Neural cell (in vitro differentiated cells): ENCODE data around the gene GRM4. TPM values are rescaled to one million over a fixed set of nuclear protein-coding genes. Genes with fewer than 3 reads are reported as not detected.

ENCODE experiments used
- H2AFZ ChIP-seq: fragments of 200-600, 300-800 bp; sonication (generic), shearing (Covaris generic); 2 replicates; pipeline ENCODE4 v1.6.0; 2014; ENCODE audit warnings: low read depth, mild to moderate bottlenecking, antibody characterized with exemption, low read length, moderate library complexity
- H3F3A ChIP-seq: fragments of 200-600 bp; shearing (Covaris generic); 2 replicates; pipeline ENCODE4 v1.6.1; 2016; ENCODE audit warnings: mild to moderate bottlenecking, moderate library complexity, mixed read lengths, antibody characterized with exemption, low read length; ENCODE audit not compliant: insufficient read depth, poor library complexity, severe bottlenecking
- H3K27ac ChIP-seq: fragments of 200-600, 300-800 bp; sonication (generic), shearing (Covaris generic); 2 replicates; pipeline ENCODE4 v1.5.1; 2014; ENCODE audit warnings: mild to moderate bottlenecking, low read length, moderate library complexity
- H3K27me3 ChIP-seq: fragments of 300-800, 200-600 bp; sonication (generic), shearing (Covaris generic); 2 replicates; pipeline ENCODE4 v1.6.0; 2014; ENCODE audit warnings: mild to moderate bottlenecking, low read depth, low read length, moderate library complexity; ENCODE audit not compliant: insufficient read depth
- H3K36me3 ChIP-seq: fragments of 300-800, 200-600 bp; sonication (generic), shearing (Covaris generic); 2 replicates; pipeline ENCODE4 v1.5.1; 2014; ENCODE audit warnings: mild to moderate bottlenecking, antibody characterized with exemption, low read length, moderate library complexity; ENCODE audit not compliant: insufficient read depth
- H3K4me2 ChIP-seq: fragments of 300-800, 200-600 bp; sonication (generic), shearing (Covaris generic); 2 replicates; pipeline ENCODE4 v1.6.0; 2014; ENCODE audit warnings: mild to moderate bottlenecking, low read length
- H3K4me3 ChIP-seq: fragments of 300-800, 200-600 bp; sonication (generic), shearing (Covaris generic); 2 replicates; pipeline ENCODE4 v1.5.1; 2014; ENCODE audit warnings: mild to moderate bottlenecking, low read length, moderate library complexity
- H3K79me2 ChIP-seq: fragments of 200-600 bp; shearing (Covaris generic); replicated peaks from 2 replicates; pipeline ENCODE4 v1.6.0; 2014; ENCODE audit warnings: mild to moderate bottlenecking, low read length, moderate library complexity; ENCODE audit not compliant: insufficient read depth
- H3K9ac ChIP-seq: fragments of 300-800, 200-600 bp; sonication (generic), shearing (Covaris generic); 2 replicates; pipeline ENCODE4 v1.6.1; 2016; ENCODE audit warnings: mild to moderate bottlenecking, low read length, mixed read lengths
- H3K9me2 ChIP-seq: fragments of 200-600 bp; shearing (Covaris generic); 2 replicates; pipeline ENCODE4 v1.6.1; 2016; ENCODE audit warnings: mild to moderate bottlenecking, low read length, mixed read lengths; ENCODE audit not compliant: insufficient read depth
- H3K9me3 ChIP-seq: fragments of 200-600, 300-800 bp; sonication (generic), shearing (Covaris generic); 2 replicates; pipeline ENCODE4 v1.6.1; 2016; ENCODE audit warnings: mild to moderate bottlenecking, mixed run types, low read length, moderate library complexity, mixed read lengths
- H4K20me1 ChIP-seq: fragments of 200-600 bp; shearing (Covaris generic); 2 replicates; pipeline ENCODE4 v1.6.1; 2016; ENCODE audit warnings: mild to moderate bottlenecking, mixed run types; ENCODE audit not compliant: insufficient read depth
- EP300 ChIP-seq: fragments of 450-650 bp; conservative IDR thresholded peaks from 2 replicates; pipeline ENCODE4 v1.6.1; 2014; ENCODE audit warnings: antibody characterized with exemption, mild to moderate bottlenecking, moderate library complexity; ENCODE audit not compliant: poor library complexity, severe bottlenecking
- EZH2 ChIP-seq: fragments of 200-600, 300-800 bp; shearing (Covaris generic), sonication (generic); IDR thresholded peaks from 2 replicates; pipeline ENCODE4 v1.6.1; 2014; ENCODE audit warnings: antibody characterized with exemption, low read length, borderline replicate concordance, mild to moderate bottlenecking; ENCODE audit not compliant: insufficient read depth, poor library complexity, severe bottlenecking
- MXI1 ChIP-seq: fragments of 450-650 bp; conservative IDR thresholded peaks from 2 replicates; pipeline ENCODE4 v1.6.1; 2014; ENCODE audit warnings: antibody characterized with exemption, mild to moderate bottlenecking; ENCODE audit not compliant: poor library complexity, severe bottlenecking
- POLR2AphosphoS5 ChIP-seq: IDR thresholded peaks from 2 replicates; pipeline ENCODE4 v1.6.1; 2012
- RAD21 ChIP-seq: fragments of 450-650 bp; conservative IDR thresholded peaks from 2 replicates; pipeline ENCODE4 v1.6.1; 2014; ENCODE audit warnings: antibody characterized with exemption, mild to moderate bottlenecking, moderate library complexity
- SMC3 ChIP-seq: fragments of 450-650 bp; conservative IDR thresholded peaks from 2 replicates; pipeline ENCODE4 v1.6.1; 2014; ENCODE audit warnings: antibody characterized with exemption, mild to moderate bottlenecking, moderate library complexity; ENCODE audit not compliant: poor library complexity
- TAF1 ChIP-seq: IDR thresholded peaks from 2 replicates; pipeline ENCODE4 v1.6.1; 2012; ENCODE audit warnings: low read depth
- polyA plus RNA-seq: library from polyadenylated mRNA; depleted of rRNA; stranded (reverse); fragments of >200 nt; gene quantifications from 2 replicates; pipeline ENCODE4 v1.2.3, GENCODE V29; 2014
- TF ChIP-seq, protein P1 (sequence below): IDR thresholded peaks from 2 replicates; pipeline ENCODE4 v1.6.1; 2012; ENCODE audit warnings: borderline replicate concordance
- TF ChIP-seq, protein P2 (sequence below): fragments of 450-650 bp; IDR thresholded peaks from 2 replicates; pipeline ENCODE4 v1.5.1; 2014; ENCODE audit warnings: antibody characterized with exemption, mild to moderate bottlenecking, moderate library complexity; ENCODE audit not compliant: poor library complexity, severe bottlenecking

GRM4 gene
- polyA plus RNA-seq, 1 donor from 2014 or later = 2.1 TPM

DNA sequence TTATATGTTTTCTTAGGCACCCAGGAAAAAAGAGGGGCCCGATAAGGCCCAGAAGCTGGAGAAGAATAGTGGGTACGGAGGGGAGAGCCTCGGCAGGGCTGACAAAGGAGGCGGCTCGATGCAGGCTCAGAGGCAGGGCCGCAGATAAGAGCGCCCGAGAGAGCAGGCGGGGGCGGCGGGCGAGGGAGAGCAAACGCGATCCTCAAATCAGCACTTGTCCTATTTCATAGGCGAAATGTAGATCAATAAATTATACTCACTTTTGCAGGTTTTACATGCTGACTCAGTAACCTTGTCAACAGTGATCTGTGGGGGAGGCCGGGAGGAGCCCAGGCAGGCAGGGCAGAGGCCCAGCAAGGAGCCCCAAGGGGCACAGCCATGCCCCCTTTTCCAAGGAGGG, 42.6 kb downstream of the GRM4 start:
- Histone ChIP-seq H3K9me2 (no peaks in the 10 kb centered on the region), H3K79me2 (no peaks in the 10 kb centered on the region), H3K9ac (no peak overlapping the region), H3K4me2 (no peak overlapping the region), H3K9me3 (no peaks in the 10 kb centered on the region), H4K20me1 (no peaks in the 10 kb centered on the region), H3F3A (no peaks in the 10 kb centered on the region), H2AFZ (no peak overlapping the region), H3K27ac (no peak overlapping the region), H3K27me3 (no peaks in the 10 kb centered on the region), H3K4me3 (no peak overlapping the region), H3K36me3 (no peaks in the 10 kb centered on the region)
- TF ChIP-seq MXI1 (no peak), EP300 (no peak), EZH2 (no peak)
- TF ChIP-seq, protein P1, sequence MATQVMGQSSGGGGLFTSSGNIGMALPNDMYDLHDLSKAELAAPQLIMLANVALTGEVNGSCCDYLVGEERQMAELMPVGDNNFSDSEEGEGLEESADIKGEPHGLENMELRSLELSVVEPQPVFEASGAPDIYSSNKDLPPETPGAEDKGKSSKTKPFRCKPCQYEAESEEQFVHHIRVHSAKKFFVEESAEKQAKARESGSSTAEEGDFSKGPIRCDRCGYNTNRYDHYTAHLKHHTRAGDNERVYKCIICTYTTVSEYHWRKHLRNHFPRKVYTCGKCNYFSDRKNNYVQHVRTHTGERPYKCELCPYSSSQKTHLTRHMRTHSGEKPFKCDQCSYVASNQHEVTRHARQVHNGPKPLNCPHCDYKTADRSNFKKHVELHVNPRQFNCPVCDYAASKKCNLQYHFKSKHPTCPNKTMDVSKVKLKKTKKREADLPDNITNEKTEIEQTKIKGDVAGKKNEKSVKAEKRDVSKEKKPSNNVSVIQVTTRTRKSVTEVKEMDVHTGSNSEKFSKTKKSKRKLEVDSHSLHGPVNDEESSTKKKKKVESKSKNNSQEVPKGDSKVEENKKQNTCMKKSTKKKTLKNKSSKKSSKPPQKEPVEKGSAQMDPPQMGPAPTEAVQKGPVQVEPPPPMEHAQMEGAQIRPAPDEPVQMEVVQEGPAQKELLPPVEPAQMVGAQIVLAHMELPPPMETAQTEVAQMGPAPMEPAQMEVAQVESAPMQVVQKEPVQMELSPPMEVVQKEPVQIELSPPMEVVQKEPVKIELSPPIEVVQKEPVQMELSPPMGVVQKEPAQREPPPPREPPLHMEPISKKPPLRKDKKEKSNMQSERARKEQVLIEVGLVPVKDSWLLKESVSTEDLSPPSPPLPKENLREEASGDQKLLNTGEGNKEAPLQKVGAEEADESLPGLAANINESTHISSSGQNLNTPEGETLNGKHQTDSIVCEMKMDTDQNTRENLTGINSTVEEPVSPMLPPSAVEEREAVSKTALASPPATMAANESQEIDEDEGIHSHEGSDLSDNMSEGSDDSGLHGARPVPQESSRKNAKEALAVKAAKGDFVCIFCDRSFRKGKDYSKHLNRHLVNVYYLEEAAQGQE = no peak
- TF ChIP-seq, protein P2, sequence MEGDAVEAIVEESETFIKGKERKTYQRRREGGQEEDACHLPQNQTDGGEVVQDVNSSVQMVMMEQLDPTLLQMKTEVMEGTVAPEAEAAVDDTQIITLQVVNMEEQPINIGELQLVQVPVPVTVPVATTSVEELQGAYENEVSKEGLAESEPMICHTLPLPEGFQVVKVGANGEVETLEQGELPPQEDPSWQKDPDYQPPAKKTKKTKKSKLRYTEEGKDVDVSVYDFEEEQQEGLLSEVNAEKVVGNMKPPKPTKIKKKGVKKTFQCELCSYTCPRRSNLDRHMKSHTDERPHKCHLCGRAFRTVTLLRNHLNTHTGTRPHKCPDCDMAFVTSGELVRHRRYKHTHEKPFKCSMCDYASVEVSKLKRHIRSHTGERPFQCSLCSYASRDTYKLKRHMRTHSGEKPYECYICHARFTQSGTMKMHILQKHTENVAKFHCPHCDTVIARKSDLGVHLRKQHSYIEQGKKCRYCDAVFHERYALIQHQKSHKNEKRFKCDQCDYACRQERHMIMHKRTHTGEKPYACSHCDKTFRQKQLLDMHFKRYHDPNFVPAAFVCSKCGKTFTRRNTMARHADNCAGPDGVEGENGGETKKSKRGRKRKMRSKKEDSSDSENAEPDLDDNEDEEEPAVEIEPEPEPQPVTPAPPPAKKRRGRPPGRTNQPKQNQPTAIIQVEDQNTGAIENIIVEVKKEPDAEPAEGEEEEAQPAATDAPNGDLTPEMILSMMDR = no peak

DNA sequence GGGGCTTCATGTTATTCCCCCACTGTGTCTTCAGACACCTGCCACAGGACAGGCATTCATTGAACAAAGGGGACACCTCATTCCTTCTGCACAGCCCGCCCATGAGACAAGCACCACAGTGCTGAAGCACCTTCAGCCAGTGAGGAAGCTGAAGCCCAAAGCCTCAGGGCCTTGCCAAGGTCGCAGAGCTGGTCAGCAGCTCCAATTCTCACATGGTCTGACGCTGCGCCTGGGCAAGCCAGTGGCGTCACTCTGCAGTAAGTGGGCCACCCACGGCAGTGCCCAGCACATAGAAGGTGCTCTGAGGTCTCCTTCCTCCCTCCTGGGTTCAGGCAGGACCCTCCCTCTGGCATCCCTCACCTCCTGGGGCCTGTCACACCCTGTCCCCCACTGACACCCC, 43.2 kb downstream of the GRM4 start:
- H3K79me2 ChIP-seq = no peaks in the 10 kb centered on the region
- H4K20me1 ChIP-seq = no peaks in the 10 kb centered on the region
- no peak overlapping the region for H2AFZ ChIP-seq
- no peaks in the 10 kb centered on the region for H3K36me3 ChIP-seq
- H3K4me2 ChIP-seq = no peak overlapping the region
- H3K27me3 ChIP-seq = no peaks in the 10 kb centered on the region
- no peaks in the 10 kb centered on the region for H3K9me2 ChIP-seq
- no peaks in the 10 kb centered on the region for H3K9me3 ChIP-seq
- H3K9ac ChIP-seq = no peak overlapping the region
- no peak for TF ChIP-seq EP300
- H3K4me3 ChIP-seq = no peak overlapping the region
- H3F3A ChIP-seq = no peaks in the 10 kb centered on the region
- no peak overlapping the region for H3K27ac ChIP-seq

DNA sequence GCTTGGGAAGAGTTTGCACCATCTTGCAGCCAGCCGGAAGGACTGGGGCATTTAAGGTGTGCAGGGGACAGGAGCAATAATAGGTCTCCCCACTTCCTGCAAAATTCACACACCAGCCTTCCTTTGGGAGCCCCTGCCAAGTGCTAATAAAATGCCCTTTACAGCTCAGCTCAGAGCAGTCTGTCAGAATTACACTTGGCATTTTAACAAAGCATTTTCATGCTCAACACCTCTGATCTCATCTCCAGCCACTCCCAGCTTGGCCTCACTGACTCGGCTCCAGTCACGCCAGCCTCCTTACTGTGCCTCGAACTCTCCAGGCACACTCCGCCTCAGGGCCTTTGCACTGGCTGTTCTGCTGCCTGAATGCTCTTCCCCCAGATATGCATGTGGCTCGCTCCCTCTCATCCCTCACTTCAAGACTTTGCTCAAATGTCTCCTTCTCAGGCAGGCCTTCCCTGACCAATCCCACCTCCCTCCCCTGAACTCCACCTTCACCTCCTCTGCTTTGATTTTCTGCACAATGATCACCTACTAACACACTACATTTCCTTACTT, 43.7 kb downstream of the GRM4 start:
- no peak overlapping the region for H3K4me2 ChIP-seq
- no peak overlapping the region for H3K4me3 ChIP-seq
- no peaks in the 10 kb centered on the region for H3K9me3 ChIP-seq
- H3K27me3 ChIP-seq = no peaks in the 10 kb centered on the region
- no peaks in the 10 kb centered on the region for H4K20me1 ChIP-seq
- no peak overlapping the region for H2AFZ ChIP-seq
- H3K9ac ChIP-seq = no peak overlapping the region
- no peak overlapping the region for H3K27ac ChIP-seq
- TF ChIP-seq, protein P2 = no peak
- TF ChIP-seq EZH2 = no peak
- no peak for TF ChIP-seq TAF1
- TF ChIP-seq RAD21 = no peak
- no peak for TF ChIP-seq MXI1
- TF ChIP-seq, protein P1 = no peak
- no peak for TF ChIP-seq SMC3
- TF ChIP-seq EP300 = no peak
- no peak for TF ChIP-seq POLR2AphosphoS5
- H3K79me2 ChIP-seq = no peaks in the 10 kb centered on the region
- no peaks in the 10 kb centered on the region for H3K36me3 ChIP-seq
- H3F3A ChIP-seq = no peaks in the 10 kb centered on the region
- no peaks in the 10 kb centered on the region for H3K9me2 ChIP-seq
